Activated naive CD8-positive, alpha-beta T cell treated with anti-CD3 and anti-CD28 coated beads, Interleukin-2, amount 50 U/mL, for 24 hours (primary cell): ENCODE data around the gene TRPC4AP.

Source experiments
- ATAC-seq: fragments of 150-1000 bp; cut with Tn5 transposase; one replicate; pipeline ENCODE4 v1.10.0; 2021
- DNase-seq: peaks from one replicate; pipeline ENCODE4 v3.0.0; 2021
- H3K27ac Mint-ChIP-seq: one replicate; pipeline ENCODE4 v1.8.0; 2021; ENCODE audit warnings: mild to moderate bottlenecking, mixed read lengths
- H3K27me3 Mint-ChIP-seq: one replicate; pipeline ENCODE4 v1.8.0; 2021; ENCODE audit warnings: mixed read lengths
- H3K36me3 Mint-ChIP-seq: one replicate; pipeline ENCODE4 v1.8.0; 2021; ENCODE audit warnings: low read depth, mixed read lengths
- H3K4me1 Mint-ChIP-seq: one replicate; pipeline ENCODE4 v1.8.0; 2021; ENCODE audit warnings: mixed read lengths
- H3K4me3 Mint-ChIP-seq: one replicate; pipeline ENCODE4 v1.8.0; 2021; ENCODE audit warnings: mild to moderate bottlenecking, moderate library complexity, mixed read lengths
- H3K9me3 Mint-ChIP-seq: one replicate; pipeline ENCODE4 v1.8.0; 2021; ENCODE audit warnings: mixed read lengths

TRPC4AP gene

DNA sequence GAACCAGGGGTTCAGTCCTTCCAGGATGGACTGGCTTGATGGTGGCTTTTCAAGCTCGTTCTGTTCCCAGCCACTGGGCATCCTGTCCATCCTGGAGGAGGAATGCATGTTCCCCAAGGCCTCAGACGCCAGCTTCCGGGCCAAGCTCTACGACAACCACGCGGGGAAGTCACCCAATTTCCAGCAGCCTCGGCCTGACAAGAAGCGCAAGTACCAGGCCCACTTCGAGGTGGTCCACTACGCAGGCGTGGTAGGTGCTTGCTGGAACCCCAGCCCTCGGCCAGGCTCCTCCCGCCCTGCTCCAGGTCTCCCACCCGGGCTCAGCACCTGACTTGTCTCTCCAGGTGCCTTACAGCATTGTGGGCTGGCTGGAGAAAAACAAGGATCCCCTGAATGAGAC is 102.9 kb downstream of the TRPC4AP start:
- H3K36me3 Mint-ChIP-seq: no peaks in the 10 kb centered on the region
- no peak overlapping the region for H3K27ac Mint-ChIP-seq
- no peak overlapping the region for H3K4me3 Mint-ChIP-seq
- H3K27me3 Mint-ChIP-seq: peaks cover 1% of the 10 kb centered on the region
- H3K4me1 Mint-ChIP-seq: no peaks in the 10 kb centered on the region
- no peak for ATAC-seq
- no peaks in the 10 kb centered on the region for H3K9me3 Mint-ChIP-seq
- DNase-seq: no peak

DNA sequence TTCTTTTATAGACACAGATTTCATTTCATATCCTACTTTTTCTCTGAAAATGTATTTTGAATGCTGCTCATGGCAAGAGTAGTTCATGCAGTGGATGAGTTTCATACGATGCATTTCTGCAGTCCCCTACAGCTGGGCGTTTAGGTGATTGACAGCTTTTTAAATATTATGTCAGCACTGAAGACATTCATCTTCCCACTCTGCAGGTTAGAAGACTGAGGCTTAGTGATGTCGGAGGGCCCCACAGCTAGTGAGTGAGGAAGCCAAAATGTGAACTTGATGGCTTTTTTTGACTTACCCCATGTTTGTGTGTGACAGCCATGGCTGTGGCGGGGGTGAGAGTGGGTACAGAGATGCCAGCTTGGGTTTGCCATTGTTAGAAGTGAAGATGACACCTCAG is 103.5 kb downstream of the TRPC4AP start:
- no peak for DNase-seq
- Mint-ChIP-seq H3K27me3 (peaks cover 1% of the 10 kb centered on the region), H3K36me3 (no peaks in the 10 kb centered on the region), H3K9me3 (no peaks in the 10 kb centered on the region), H3K4me3 (no peak overlapping the region), H3K4me1 (no peaks in the 10 kb centered on the region), H3K27ac (no peak overlapping the region)
- no peak for ATAC-seq

DNA sequence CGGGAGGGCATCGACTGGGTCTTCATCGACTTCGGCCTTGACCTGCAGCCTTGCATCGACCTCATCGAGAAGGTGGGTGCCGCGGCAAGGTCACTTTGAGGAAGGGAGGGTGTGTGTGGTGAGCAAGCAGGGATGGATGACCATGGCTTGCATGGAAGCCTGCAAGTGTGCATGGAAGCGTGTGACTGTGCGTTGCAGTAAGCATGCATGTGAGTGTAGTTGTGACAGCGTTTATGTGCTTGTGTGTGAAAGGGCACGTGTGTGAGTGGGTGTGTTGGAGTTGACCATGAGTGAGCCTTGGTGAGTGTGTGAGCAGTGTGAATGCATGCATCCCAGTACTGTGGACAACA is 104.4 kb downstream of the TRPC4AP start:
- Mint-ChIP-seq H3K9me3 (no peaks in the 10 kb centered on the region), H3K4me3 (no peak overlapping the region), H3K36me3 (no peaks in the 10 kb centered on the region), H3K4me1 (no peaks in the 10 kb centered on the region), H3K27ac (no peak overlapping the region), H3K27me3 (peaks cover 4% of the 10 kb centered on the region)
- ATAC-seq (no peak), DNase-seq (no peak)

DNA sequence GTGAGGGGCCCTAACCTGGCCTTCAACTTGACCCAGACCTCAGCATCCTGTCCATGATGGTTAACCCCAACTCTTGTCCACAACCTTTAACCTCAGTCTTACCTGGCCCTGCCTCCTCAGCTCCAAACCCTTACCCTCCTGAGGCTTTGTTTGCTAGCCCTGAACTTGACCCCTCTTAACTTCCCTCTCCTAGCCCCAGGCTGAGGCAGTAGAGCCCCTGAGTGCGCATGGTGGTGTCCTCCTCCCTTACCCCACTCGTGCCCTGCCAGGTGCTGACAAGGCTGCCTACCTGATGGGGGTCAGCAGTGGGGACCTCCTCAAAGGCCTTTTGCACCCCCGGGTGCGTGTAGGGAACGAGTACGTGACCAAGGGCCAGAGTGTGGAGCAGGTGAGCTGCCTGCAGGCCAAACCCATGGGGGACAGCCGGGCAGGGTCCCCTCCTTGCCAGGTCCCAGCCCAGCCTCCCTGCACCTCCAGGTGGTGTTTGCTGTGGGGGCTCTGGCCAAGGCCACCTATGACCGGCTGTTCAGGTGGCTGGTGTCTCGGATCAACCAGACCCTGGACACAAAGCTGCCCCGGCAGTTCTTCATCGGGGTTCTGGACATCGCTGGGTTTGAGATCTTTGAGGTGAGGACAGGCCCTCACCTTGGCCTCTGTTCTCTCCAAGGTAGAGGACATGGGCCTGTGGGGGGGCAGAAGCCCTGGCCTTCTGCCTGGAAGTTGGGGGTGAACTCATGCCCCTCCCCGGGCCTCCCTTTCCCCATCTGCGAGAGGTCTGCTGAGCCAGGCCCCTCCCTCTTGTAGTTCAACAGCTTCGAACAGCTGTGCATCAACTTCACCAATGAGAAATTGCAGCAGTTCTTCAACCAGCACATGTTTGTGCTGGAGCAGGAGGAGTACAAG is 105.1 kb downstream of the TRPC4AP start:
- no peak overlapping the region for H3K27ac Mint-ChIP-seq

DNA sequence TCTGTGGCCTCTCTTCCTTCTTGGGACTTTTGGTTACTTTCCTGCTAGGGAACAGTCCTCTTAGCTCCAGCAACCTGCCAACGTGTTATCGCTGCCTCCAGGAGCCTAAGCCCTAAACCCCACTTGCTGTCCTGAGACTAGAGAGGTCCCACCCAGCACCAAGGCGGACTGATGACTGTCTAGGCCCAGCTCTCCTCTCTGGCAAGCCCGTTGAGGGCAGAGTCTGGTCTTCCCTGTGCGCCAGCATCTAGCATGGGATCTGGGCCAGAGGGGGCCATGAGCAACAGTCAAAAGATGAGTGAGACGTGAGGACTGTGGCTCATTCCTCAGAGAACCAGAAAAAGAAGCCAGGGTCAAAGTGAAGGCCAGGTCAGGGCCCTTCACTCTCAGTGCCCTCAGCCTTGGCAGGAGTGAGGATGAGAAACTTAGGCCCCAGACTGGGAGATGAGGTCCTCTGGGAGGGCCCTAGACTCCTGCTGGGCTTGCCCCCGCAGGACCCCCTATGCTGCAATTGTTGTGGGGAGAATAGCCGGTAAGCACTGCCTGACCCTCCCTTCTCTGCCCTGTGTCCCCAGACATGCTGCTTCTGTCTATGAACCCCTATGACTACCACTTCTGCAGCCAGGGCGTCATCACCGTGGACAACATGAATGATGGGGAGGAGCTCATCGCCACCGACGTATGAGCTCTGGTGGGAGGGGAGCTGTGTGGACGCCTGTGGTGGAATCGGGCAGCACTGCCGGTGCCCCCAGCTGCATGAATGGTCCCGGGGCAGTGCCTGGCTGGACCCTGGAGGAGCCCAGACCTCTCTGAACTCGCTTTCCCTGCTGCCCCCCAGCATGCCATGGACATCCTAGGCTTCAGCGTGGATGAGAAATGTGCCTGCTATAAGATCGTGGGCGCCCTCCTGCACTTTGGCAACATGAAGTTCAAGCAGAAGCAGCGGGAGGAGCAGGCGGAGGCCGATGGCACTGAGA is 106.0 kb downstream of the TRPC4AP start:
- no peak for ATAC-seq
- Mint-ChIP-seq H3K4me3 (no peak overlapping the region), H3K4me1 (no peaks in the 10 kb centered on the region), H3K27ac (no peak overlapping the region), H3K36me3 (no peaks in the 10 kb centered on the region), H3K9me3 (no peaks in the 10 kb centered on the region), H3K27me3 (peaks cover 14% of the 10 kb centered on the region)
- DNase-seq: no peak

More for the DNA sequence above, 105.1 kb downstream of the TRPC4AP start:
- no peaks in the 10 kb centered on the region for H3K9me3 Mint-ChIP-seq
- peaks cover 8% of the 10 kb centered on the region for H3K27me3 Mint-ChIP-seq
- DNase-seq (no peak), ATAC-seq (no peak)
- H3K4me1 Mint-ChIP-seq: no peaks in the 10 kb centered on the region
- H3K4me3 Mint-ChIP-seq: no peak overlapping the region
- no peaks in the 10 kb centered on the region for H3K36me3 Mint-ChIP-seq

DNA sequence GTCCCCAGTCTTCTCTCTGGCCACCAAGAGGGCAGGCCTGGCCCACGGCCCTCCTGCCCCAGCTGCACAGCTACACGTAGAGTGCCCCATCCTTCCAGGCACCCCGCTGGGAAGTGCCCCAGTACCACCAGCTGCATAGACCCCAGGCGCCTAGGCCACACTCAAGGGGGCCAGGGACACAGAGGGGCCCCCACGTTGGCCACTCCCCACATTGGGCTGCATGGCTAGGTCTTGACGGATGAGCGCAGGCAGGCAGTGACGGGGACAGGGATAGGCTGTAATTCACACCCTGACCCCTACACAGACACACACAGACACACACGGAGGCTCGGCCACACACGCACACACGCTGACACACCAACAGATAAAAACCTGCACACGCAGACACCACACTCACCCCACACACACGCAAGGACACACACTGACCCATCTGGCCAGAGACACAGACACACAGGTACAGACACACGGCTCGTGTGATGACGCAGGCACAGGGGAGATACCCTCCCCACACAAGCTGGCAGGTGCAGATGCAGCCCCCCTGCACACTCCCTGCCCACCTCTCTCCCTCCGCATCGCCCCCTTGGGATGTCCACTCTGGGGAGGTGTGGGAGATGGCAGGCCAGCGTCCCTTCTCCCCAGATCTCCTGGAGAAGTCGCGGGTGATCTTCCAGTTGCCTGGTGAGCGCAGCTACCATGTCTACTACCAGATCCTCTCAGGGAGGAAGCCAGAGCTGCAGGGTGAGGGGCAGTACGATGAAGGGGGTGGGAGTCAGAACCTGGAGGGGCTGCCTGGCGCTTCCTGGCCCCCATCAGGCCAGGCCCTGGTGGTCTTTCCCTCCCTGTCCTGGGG is 106.9 kb downstream of the TRPC4AP start:
- DNase-seq: no peak
- no peaks in the 10 kb centered on the region for H3K36me3 Mint-ChIP-seq
- H3K27me3 Mint-ChIP-seq: peaks cover 16% of the 10 kb centered on the region
- H3K4me3 Mint-ChIP-seq: no peak overlapping the region
- no peak overlapping the region for H3K27ac Mint-ChIP-seq
- no peaks in the 10 kb centered on the region for H3K4me1 Mint-ChIP-seq
- H3K9me3 Mint-ChIP-seq: no peaks in the 10 kb centered on the region
- no peak for ATAC-seq

DNA sequence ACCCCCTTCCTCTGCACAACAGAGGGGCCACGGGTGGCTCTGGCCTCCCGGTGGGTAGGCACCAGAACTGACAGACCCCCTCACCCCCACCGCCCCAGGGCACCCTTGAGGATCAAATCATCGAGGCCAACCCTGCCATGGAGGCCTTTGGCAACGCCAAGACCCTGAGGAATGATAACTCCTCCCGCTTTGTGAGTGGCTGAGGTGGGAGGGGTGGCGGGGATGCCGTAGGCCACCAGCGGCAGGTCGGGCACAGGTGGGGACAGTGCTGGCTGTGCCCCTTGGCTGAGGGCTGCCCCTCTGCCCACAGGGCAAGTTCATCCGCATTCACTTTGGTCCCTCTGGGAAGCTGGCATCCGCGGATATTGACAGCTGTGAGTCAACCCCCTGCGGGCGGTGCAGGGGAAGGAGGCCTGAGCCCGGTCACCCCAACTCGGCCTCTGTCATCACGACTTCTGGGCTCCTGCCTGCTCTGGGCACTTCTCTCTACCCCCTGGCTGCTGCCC is 107.8 kb downstream of the TRPC4AP start:
- DNase-seq (no peak), ATAC-seq (no peak)
- no peaks in the 10 kb centered on the region for H3K36me3 Mint-ChIP-seq
- peaks cover 16% of the 10 kb centered on the region for H3K27me3 Mint-ChIP-seq
- H3K9me3 Mint-ChIP-seq: no peaks in the 10 kb centered on the region
- H3K4me3 Mint-ChIP-seq: no peak overlapping the region
- H3K27ac Mint-ChIP-seq: no peak overlapping the region
- no peaks in the 10 kb centered on the region for H3K4me1 Mint-ChIP-seq

DNA sequence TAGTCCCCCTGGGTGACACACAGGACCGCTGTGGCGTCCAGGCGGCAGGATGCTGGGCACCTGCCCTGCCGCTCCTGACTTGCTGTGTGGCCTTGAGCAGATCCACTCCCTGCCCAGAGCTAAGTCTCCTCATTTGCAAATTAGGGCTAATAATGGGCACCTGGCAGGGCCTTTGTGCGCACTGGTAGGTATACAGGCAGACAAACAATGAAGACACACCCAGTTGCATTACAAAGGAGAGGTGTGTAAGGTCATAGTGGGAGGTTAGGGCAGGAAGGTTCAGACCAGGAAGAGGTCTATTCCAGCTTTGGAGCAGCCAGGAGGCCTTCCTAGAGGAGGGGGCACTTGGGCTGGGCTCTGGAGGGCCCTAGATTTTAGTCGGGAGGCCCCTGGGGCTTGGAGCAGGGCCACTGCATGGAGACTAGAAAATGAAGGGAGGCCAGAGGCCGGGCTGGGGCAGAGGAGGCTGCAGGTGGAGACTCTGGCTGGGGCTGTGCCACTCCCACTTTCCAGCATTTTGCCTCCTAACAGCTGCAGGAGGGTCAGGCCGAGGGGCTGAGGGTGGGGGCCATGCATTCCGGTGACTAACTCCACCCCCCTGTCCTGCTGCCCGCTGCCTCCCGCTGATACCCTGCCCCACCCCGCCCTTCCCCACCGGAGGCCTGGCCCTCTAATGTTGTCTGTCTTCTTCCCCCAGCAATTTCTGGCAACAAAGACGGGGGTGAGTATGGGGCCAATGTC is 108.4 kb downstream of the TRPC4AP start:
- no peak for DNase-seq
- ATAC-seq: no peak
- no peak overlapping the region for H3K27ac Mint-ChIP-seq
- H3K36me3 Mint-ChIP-seq: no peaks in the 10 kb centered on the region
- H3K4me3 Mint-ChIP-seq: no peak overlapping the region
- peaks cover 16% of the 10 kb centered on the region for H3K27me3 Mint-ChIP-seq
- H3K9me3 Mint-ChIP-seq: no peaks in the 10 kb centered on the region
- H3K4me1 Mint-ChIP-seq: no peaks in the 10 kb centered on the region

DNA sequence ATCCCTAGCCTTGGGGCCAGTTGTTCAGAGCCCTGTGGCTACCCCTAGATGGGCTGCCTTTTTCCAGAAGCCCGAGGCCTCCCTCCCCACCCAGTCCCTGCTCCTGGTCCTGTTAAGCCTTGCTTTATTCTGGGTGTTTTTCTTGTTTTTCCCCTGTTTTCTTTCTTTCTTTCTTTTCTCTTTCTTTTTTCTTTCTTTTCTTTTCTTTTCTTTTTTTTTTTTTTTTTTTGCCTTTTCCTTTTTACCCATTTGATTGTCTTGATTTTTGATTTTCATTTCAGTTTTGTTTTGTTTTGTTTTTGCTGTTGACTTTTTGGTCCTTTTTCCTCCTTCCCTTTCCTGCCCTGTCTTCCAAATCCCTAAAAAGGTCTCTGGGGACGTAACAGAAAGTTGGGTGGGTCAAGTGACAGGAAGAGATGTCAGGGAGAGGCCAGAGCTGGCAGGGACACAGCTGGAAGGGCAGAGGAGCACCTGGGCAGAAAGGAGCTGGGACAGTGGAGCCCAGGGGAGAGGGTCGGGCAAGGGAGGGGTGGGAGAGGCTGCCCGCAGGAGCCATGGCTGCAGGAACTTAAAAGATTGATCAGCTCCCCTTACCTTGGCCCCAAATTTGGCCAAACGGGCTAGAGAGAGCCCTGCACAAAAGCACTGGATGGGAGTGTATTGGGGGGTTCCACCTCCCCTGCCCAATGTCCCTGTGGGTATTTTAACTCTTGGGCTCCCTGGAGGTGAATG is 109.4 kb downstream of the TRPC4AP start:
- Mint-ChIP-seq H3K36me3 (no peaks in the 10 kb centered on the region), H3K4me3 (no peak overlapping the region), H3K4me1 (no peaks in the 10 kb centered on the region), H3K27me3 (peaks cover 16% of the 10 kb centered on the region), H3K27ac (no peak overlapping the region), H3K9me3 (no peaks in the 10 kb centered on the region)
- DNase-seq: no peak
- no peak for ATAC-seq

DNA sequence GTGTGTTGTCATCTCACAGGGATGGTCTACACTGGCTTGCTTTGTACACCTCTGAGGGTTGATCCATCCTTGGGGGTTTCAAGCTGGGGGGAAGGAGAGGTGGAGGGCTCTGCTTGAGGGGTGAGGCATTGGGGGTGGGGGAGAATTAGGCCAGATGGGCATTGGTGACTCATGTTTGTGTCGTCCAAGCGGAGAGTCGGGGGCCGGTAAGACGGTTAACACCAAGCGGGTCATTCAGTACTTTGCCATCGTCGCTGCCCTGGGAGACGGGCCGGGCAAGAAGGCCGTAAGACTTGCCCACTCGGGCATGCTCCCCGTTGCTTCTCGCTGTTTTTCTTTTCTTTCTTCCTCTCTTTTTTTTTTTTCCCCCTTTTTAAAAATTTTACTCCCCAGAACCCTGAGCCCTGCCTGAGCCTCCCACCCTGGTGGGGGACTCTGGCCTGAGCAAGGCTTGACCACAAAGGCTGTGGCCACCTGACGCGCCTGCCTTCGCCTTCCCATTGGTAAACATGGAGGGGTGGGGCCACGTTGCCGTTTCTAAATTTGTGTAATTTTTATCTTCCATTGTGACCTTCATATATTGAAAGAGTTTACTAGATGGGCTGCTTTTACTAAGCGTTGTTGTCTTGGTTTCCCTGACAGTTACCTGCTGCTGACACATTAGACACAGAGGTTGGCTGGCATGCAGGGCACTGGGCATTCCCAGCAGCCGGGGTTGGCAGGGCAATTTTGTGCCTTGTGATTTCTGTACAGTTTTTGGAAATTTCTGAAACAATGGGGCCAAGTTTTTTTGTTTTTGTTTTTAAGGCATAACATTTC is 110.1 kb downstream of the TRPC4AP start:
- no peak overlapping the region for H3K4me3 Mint-ChIP-seq
- no peak for DNase-seq
- ATAC-seq: no peak
- no peak overlapping the region for H3K27ac Mint-ChIP-seq
- no peaks in the 10 kb centered on the region for H3K9me3 Mint-ChIP-seq
- H3K27me3 Mint-ChIP-seq: peaks cover 16% of the 10 kb centered on the region
- no peaks in the 10 kb centered on the region for H3K4me1 Mint-ChIP-seq
- no peaks in the 10 kb centered on the region for H3K36me3 Mint-ChIP-seq

DNA sequence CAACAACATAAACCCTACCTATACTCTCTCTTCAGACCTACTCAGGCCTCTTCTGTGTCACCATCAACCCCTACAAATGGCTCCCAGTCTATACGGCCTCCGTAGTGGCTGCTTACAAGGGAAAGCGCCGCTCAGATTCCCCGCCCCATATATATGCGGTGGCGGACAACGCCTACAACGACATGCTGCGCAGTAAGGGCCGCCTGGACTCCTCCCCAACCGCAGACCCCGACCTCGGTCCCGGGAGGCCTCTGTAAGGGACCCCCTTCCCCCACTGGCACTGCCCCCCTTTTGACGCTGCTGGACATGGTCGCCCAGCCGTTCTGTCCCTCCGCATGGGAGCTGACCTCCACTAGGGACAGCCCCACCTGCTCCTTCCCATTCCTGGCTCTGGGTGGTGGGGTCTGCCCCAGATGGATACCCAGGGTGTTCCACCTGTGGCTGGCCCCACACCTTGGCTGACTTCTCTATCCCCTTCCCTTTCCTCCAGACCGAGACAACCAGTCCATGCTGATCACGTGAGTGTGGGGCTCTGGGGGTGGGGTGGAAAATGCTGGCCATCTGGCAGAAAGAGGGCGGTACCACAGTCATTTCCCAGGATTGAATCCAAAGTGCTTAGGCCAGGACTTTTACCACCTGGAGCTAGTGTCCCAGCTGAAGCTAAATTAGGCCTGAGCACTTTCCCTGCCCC is 111.9 kb downstream of the TRPC4AP start:
- DNase-seq: no peak
- Mint-ChIP-seq H3K27ac (no peak overlapping the region), H3K36me3 (no peaks in the 10 kb centered on the region), H3K27me3 (peaks cover 21% of the 10 kb centered on the region), H3K9me3 (no peaks in the 10 kb centered on the region), H3K4me3 (no peak overlapping the region), H3K4me1 (no peaks in the 10 kb centered on the region)
- ATAC-seq: no peak
